GM19099 (cell line): ENCODE measurements around the gene MRPL48.

Experiments
- POLR2A ChIP-seq: IDR thresholded peaks from 3 replicates; pipeline ENCODE4 v1.6.1; 2011; ENCODE audit warnings: low read depth; ENCODE audit not compliant: insufficient read length; ENCODE audit errors: extremely low read depth

Gene MRPL48

GRCh38 chr11:73760679-73761402 is 26.8 kb upstream of the MRPL48 start, which contains the start of gene RAB6A:
Gene RAB6A, minus strand, starts transcription at chr11:73761074. Its CDS starts 439 bp downstream, at chr11:73760635.
- peak; percentile 91 for TF ChIP-seq POLR2A

DNA sequence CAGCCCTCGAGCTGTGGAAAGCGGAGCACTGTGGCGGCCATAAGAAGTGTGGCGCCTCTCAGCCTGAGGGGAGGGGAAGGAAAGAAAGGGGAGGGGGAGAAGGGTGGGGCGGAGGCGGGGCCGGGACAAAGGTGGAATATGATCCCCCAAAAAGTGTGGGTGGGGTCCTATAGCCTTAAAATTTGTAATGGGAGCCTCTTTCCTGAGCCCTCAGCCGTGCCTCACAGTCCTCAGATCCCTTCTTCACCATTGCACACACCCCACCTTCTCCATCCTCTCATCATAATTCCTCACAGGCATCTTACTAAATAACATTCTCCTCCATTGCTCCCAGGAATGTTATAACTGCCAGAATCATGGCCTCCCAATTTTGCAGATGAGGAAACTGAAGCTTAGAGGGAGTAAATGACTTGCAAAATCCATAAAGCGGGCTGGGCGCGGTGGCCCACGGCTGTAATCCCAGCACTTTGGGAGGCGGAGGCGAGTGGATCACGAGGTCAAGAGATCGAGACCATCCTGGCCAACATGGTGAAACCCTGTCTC is 26.2 kb upstream of the MRPL48 start:
- no peak for TF ChIP-seq POLR2A

DNA sequence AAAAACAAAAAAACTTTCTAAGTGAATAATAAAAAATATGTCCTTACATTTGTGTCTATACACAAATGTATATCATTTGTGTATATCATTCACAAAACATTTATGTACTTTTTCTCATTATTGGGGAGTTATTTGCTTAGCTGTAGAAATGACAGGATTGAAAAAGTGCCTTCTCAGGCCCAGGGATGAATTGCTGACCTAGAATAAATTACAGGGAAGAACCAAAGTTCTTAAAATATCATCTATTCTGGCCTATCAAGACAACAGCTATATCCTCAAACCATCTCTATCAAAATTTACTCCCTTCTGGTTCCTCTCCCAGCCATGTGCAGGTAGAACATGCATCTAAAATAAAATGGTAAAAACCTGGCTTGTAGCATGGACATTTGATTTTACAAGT is 24.9 kb upstream of the MRPL48 start:
- no peak for TF ChIP-seq POLR2A

- TF ChIP-seq POLR2A = no peak
Observed at GRCh38 chr11:73766763-73767162, 20.9 kb upstream of the MRPL48 start.

DNA sequence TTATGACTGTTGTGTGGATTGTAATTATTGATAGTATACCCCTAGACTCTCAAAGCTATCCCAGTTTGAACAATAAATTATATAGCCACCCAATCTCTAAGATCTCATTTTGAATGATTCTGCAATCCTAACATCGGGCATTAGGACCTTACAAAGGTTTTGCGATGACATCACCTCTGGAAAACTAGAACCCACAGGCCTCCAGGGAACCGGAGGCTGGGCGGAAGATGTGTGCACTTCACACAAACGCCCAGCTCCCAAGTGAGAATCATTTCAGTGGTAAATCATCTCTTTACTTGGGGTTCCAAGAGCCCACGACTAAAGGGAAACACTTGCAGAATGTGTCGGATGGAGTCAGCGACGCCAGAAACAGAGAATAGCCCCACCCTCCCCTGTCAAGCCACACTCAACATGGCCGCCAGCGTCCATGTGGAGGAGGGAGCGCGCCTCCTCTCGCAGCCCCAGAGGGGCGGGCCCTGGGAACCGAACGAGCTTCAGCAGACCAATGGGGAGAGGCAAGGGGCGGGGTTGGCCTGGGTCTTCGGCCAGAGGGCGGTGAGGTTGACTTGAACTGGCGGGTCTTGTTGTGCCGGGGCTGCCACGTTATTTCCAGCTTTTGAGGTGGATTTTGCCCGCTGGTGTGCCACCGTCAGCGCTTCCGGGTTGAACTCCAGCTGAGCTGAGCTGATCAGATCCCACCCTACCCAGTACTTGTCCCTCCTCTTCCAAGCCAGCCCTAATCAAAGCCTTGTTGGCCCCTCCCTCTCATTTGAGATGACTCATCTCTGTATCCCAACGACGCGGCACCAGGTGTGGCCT is 8.4 kb upstream of the MRPL48 start:
- TF ChIP-seq POLR2A = peak; percentile 73

GRCh38 chr11:73781303-73781702 is 6.4 kb upstream of the MRPL48 start:
- TF ChIP-seq POLR2A = no peak

DNA sequence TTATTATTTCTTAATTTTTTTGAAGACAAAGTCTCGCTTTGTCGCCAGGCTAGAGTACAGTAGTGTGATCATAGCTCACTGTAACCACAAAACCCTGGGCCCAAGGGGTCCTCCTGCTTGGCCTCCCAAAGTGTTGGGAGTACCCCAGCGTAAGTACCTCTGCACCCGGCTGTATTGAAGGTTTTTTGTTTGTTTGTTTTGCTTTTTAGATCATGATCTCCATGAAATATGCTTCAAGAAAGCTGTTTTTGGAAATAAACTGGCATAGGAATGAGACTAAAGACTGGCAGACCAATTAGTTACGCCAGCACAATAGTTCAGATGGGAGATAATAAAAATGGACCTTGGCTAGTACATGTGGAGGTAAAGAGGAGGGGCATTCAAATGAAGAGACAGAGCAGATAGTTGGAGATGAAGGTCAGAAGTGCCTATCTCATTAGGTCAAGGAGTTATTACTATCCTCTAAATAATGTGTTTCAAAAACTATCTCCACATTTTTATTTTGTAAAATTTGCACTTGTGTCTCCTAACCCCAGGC is 4.1 kb upstream of the MRPL48 start:
- TF ChIP-seq POLR2A = no peak

GRCh38 chr11:73784080-73784634 is 3.5 kb upstream of the MRPL48 start:
- TF ChIP-seq POLR2A = no peak

GRCh38 chr11:73784734-73785133 is 2.9 kb upstream of the MRPL48 start:
- no peak for TF ChIP-seq POLR2A

DNA sequence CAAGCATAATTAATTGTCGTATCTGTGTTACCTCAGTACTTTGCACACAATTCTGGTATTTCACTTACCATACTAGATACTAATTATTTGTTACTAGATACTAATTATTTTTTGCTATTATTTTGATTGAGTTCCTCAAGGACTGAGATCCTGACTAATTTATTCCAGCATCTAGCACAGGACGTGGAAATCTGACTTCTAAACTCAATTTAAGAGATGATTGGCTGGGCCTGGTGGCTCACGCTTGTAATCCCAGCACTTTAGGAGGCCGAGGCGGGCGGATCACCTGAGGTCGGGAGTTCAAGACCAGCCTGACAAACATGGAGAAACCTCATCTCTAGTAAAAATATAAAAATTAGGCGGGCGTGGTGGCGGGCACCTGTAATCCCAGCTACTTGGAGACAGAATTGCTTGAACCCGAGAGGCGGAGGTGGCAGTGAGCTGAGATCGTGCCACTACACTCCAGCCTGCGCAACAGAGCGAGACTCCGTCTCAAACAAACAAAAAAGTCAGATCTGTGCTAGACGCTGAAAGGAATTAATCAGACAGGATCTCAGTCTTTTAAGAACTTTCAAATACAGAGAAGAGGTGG is 527 bp upstream of the MRPL48 start:
- TF ChIP-seq POLR2A = no peak

DNA sequence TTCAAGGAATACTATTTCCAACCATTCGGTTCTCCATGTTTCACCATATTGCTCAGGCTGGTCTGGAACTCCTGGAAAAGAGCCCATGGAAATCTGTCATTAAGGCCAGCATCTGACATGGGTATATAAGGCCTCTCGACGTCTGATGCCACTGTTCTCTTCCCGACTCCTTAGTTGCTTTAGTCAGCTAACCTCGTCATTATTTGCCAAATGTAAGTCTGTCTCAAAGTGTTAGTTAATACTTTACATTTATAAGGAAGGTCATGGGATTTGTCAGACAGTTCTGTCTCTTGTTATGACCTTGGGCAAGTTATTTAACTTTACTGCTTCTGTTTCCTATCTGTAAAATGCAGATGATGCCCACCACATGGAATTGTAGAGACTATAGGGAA is 1.6 kb downstream of the MRPL48 start:
- TF ChIP-seq POLR2A = no peak

DNA sequence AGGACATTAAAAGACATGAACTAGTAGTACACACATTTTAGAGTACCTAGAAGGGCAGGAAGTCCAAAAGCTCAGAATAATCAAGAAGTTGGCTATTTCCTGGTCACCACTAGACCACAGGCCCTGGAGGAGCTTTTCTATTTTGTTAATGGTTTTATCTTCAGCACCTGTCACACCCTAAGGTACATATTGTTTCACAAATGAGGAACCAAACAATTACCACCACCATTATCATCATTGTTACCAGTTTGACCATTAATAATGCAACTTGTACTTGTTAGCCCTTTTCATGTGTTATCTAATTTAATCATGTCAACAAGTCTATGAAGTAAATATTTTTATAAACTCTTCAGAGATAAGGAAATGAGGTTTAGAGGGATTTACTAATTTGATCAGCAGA is 4.9 kb downstream of the MRPL48 start:
- no peak for TF ChIP-seq POLR2A

DNA sequence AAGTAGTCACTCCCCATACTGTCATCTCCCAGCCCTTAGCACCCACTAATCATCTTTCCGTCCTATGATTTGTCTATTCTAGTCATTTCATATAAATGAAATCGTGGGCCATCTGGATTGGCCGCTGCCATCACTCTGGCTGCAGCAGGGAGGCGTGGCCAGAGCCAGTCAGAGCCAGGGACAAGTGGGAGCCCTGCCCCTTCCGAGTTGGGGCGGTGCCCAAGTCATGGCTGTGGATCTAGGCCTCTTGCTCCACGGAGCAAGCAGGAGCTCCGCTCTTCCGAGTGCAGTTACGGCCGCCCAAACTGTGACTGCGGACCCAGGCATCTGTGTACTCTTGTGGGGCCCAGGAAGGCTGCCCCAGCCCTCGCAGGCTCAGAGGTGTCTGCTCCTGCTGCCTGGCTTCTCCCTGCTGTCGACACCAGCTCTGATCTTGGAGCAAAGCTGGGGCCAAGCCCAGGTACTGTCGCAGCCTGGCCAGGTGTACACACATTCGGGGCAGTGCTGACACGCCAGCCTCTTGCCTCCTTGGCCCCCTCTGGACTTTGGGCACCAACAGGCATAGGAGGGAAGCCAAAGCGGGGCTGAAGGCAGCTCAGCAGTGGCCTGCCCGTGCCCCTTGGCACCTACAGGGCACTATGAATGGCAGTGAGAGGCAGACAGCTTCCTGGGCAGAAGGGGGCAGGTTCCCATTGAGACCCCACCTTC is 8.4 kb downstream of the MRPL48 start:
- TF ChIP-seq POLR2A = no peak

DNA sequence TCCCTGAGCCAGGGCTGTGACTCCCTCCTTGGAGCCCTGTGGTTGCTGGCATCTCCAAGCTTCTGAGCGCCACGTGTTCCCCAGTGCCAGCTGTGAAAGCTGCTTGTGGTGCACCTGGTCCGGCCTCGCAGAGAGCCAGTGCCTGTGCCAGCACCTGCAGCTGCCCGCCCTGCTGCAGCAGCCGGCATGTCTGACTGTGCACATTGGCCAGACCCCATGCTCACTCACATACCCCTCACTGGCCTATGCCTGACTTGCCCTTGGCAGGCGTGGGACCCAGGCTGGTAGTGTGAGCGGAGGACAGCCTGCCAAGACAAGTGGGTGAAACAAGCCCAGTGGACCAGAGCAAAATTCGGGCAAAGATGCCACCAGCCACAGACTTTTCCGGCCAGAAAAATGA is 9.8 kb downstream of the MRPL48 start:
- TF ChIP-seq POLR2A = no peak
